ENCODE measurements around the gene GBX1.

- TF ChIP-seq MAX (IDR thresholded peaks at IDR 0.05; ENCODE audit: low read depth, low read length) (no peak), CTCF (IDR thresholded peaks at IDR 0.05; ENCODE audit: low read depth, low read length) (no peak), POLR2A (IDR thresholded peaks at IDR 0.05; ENCODE audit: extremely low read depth, insufficient read length) (no peak)
Observed at GRCh38 chr7:151194188-151194587, 26.7 kb upstream of the GBX1 start.
